ENCODE measurements around the gene ERVV-1.

- TF ChIP-seq SMC3 (IDR thresholded peaks at IDR 0.05; ENCODE audit: low read depth, low read length) (no peak), CTCF (conservative IDR thresholded peaks at IDR 0.05; ENCODE audit: low read depth, low read length) (no peak)
These were observed 15.7 kb upstream of the ERVV-1 start for GRCh38 chr19:52997975-52998374.

Data from IMR-90 (cell line).